RWPE1 (cell line): Measurements from ENCODE around the gene TCP11L2.
A peak's percentile ranks its signal among the peaks of the same experiment; 100 is the strongest.

Experiments
- CTCF ChIA-PET: fragments of 350-600 bp; sonication (Branson Sonifier 250); formaldehyde crosslinking; extraction: SDS; loops from one replicate; lab custom pipeline; 2021; lab: Yijun Ruan, JAX
- POLR2A ChIA-PET: fragments of 400-600 bp; formaldehyde crosslinking; extraction: SDS; loops from one replicate; lab custom pipeline; 2020; ENCODE audit warnings: antibody characterized with exemption; ENCODE audit not compliant: low non-redundant PET; lab: Yijun Ruan, JAX
- DNase-seq: peaks from one replicate; pipeline ENCODE4 v3.0.0; 2012; ENCODE audit warnings: low spot score
- H3K27ac ChIP-seq: fragments of 450-650 bp; 2 replicates; pipeline ENCODE4 v1.5.1; 2017
- CTCF ChIP-seq: fragments of 450-650 bp; conservative IDR thresholded peaks from 2 replicates; pipeline ENCODE4 v1.5.1; 2017; ENCODE audit warnings: low read depth, mild to moderate bottlenecking

The TCP11L2 gene

GRCh38 chr12:106343214-106343528 lies 40.6 kb downstream of the TCP11L2 start:
- DNase-seq: no peak
- ChIA-PET CTCF (interaction anchor here (2.2 kb wide), 1 partner anchor 116 kb away, joined by 5 read pairs; no protein-coding TSS in a partner anchor), POLR2A (no interaction called here)
- no peak for TF ChIP-seq CTCF
- H3K27ac ChIP-seq: peak overlapping the region; percentile 95

GRCh38 chr12:106344131-106344530 lies 41.6 kb downstream of the TCP11L2 start:
- H3K27ac ChIP-seq: peak overlapping the region; percentile 95; the same call in 1 of the 2 replicates
- no peak for TF ChIP-seq CTCF
- POLR2A ChIA-PET: no interaction called here
- no peak for DNase-seq
- CTCF ChIA-PET: no interaction called here

DNA sequence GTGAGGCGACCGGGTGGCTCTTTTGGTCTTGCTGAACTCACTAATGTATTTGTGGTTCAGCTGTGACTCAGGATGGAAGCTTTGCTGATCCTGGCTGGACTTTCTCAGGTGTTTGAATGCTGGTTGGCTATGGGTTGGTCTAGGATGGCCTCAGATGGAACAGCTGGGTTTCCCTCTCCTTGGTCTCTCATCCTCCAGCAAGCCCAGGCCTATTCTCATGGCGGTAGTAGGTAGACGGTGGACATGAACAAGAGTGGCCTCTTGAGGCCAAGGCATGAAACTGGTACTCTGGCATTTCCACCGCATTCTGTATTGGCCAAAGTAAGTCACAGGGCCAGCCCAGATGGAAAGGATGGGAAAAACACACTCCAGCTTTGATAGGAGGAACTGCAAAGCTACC lies 43.2 kb downstream of the TCP11L2 start:
- no peak; the same call in 1 of the 2 replicates for TF ChIP-seq CTCF
- CTCF ChIA-PET: interaction anchor here (0.5 to 1.0 kb wide), 4 partner anchors 10 to 158 kb away, joined by 3 to 6 read pairs (median 4); no protein-coding TSS in a partner anchor
- DNase-seq: peak; percentile 18
- peak overlapping the region; percentile 50 for H3K27ac ChIP-seq
- POLR2A ChIA-PET: no interaction called here

DNA sequence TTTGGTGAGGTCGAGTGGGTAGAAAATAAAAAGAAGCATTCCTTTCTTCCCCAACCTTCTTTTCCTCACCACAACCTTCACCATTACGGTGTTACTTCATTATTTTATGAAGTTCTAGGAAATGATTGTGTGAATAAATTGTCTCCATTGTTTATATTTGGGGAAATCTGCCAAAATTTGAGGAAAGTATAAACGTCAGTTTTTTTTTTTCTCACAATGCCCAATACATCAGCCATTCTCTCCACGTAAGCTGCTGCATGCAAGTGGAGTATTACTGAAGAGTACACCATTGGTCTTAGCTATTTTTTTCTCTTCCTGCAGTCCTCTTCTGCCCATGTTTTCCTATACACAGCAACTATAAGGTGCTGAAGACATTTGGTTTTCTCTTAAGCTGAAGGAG lies 45.9 kb downstream of the TCP11L2 start:
- ChIA-PET CTCF (interaction anchor here (0.7 kb wide), 1 partner anchor 130 kb away, joined by 3 read pairs; no protein-coding TSS in a partner anchor), POLR2A (no interaction called here)
- no peak for TF ChIP-seq CTCF
- H3K27ac ChIP-seq: no peak overlapping the region
- DNase-seq: no peak

DNA sequence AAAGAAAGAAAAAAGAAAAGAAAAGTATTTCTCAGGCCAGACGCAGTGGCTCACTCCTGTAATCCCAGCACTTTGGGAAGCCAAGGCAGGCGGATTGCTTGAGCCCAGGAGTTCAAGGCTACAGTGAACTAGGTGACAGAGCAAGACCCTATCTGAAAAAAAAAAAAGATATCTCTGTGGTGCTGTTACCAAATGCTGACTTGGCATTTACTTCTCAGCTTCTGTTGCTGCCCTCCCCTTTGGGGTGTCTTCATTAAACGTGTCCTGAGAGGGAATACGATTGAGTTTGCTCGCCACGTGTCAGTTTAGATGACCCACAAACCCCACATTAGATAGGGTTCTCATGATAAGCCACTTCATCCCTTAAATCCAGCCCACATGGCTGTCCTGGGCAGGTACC lies 50.6 kb downstream of the TCP11L2 start:
- no peak overlapping the region for H3K27ac ChIP-seq
- no peak for TF ChIP-seq CTCF
- POLR2A ChIA-PET: no interaction called here
- DNase-seq: no peak
- CTCF ChIA-PET: no interaction called here

DNA sequence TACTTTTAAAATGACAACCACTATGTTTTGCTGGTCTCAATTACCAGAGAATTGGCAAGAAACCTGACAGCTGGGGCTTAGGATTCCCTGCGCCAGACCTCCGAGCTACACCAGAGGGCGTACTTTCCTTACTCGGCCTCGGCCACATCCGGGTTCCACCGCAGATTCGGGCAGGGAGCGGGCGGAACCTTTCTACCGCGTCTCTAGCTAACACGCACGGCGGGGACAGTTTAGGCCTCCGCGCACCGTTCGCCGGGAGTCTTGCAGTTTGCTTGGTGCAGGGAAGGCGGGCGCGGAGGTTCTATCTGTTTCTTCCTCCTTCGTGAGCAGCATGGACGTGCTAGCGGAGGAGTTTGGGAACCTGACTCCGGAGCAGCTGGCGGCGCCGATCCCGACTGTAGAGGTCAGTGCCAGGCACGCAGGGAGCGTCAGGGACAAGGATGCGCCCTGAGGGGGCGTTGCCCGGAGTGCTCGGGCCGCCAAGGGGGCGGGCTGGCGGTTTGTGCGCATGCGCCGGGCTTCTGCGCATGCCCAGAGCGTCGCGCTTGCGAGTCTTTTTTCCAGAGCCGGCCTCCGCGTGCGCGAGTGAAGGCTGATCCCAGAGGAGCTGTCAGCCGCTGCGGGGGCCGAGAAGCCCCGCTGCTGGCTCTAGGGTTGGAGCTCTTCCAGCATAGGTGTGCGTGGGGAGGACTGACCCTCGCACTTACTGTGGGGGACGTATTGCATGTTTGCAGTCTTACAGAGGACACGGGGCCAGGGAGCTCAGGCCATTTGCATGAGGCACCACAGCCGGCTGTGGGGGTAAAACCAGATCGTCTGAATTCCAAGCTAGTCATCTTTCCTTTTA lies 55.2 kb downstream of the TCP11L2 start, which contains the start of gene POLR3B:
TSS of gene POLR3B (plus strand) at position 200 of the 847 bp plus-strand sequence. CDS start at position 332, 132 bp downstream.
- TF ChIP-seq CTCF: peak; percentile 88
- CTCF ChIA-PET: interaction anchor here (0.5 to 1.8 kb wide), 15 partner anchors 12 to 746 kb away, joined by 3 to 10 read pairs (median 4); no protein-coding TSS in a partner anchor
- H3K27ac ChIP-seq: peak within 1 kb of the TSS; percentile 94
- POLR2A ChIA-PET: interaction anchor here (0.8 to 1.0 kb wide), 2 partner anchors 16 to 56 kb away, joined by 3 to 4 read pairs; no protein-coding TSS in a partner anchor
- DNase-seq: peak; percentile 94
